HG03045 (cell line): ENCODE measurements around the gene CPB1.

Experiments
- ATAC-seq: cut with Tn5 transposase; IDR thresholded peaks from one replicate; pipeline ENCODE4 v1.9.1; 2021; ENCODE audit warnings: mild to moderate bottlenecking, moderate library complexity; ENCODE audit not compliant: unreplicated experiment

The CPB1 gene

GRCh38 chr3:148879256-148879655, 51.6 kb downstream of the CPB1 start:
- ATAC-seq = no peak

GRCh38 chr3:148880681-148881080, 53.1 kb downstream of the CPB1 start:
- ATAC-seq = no peak

- no peak for ATAC-seq
These were observed 53.7 kb downstream of the CPB1 start for GRCh38 chr3:148881286-148881685.

- no peak for ATAC-seq
These were observed 54.7 kb downstream of the CPB1 start for GRCh38 chr3:148882288-148882687.

GRCh38 chr3:148883163-148883562, 55.6 kb downstream of the CPB1 start:
- no peak for ATAC-seq

- no peak for ATAC-seq
These were observed 56.6 kb downstream of the CPB1 start for GRCh38 chr3:148884261-148884660.

GRCh38 chr3:148889828-148890227, 62.2 kb downstream of the CPB1 start:
- ATAC-seq = no peak

GRCh38 chr3:148896062-148896461, 68.5 kb downstream of the CPB1 start:
- no peak for ATAC-seq

GRCh38 chr3:148901987-148902791, 74.6 kb downstream of the CPB1 start:
- no peak for ATAC-seq

- no peak for ATAC-seq
These were observed 75.4 kb downstream of the CPB1 start for GRCh38 chr3:148903022-148903442.

- ATAC-seq = no peak
These were observed 76.3 kb downstream of the CPB1 start for GRCh38 chr3:148903941-148904340.

GRCh38 chr3:148906667-148907066, 79.1 kb downstream of the CPB1 start:
- no peak for ATAC-seq
